Lung (tissue), 13 donors: ENCODE data around the gene TP63. TPM values are rescaled to one million over a fixed set of nuclear protein-coding genes. Genes with fewer than 3 reads are reported as not detected.

ENCODE experiments used
- ATAC-seq: fragments of 200-7000 bp; cut with Tn5 transposase; one replicate; pipeline ENCODE4 v1.9.1; 2020; ENCODE audit warnings: moderate number of reproducible peaks; ENCODE audit not compliant: insufficient read depth, low FRiP score
- DNase-seq, 3 donors: peaks; one replicate each; pipeline ENCODE4 v3.0.0-alpha.2; 2013 to 2017
- H3K27ac ChIP-seq, 2 donors: one replicate each; pipeline ENCODE4 v1.5.1; 2013; ENCODE audit warnings: mild to moderate bottlenecking in 2 of 2, moderate library complexity in 2 of 2, control low read depth in 1 of 2, inconsistent platforms in 1 of 2, low read depth in 1 of 2, low read length in 1 of 2
- H3K27me3 ChIP-seq, 3 donors: one replicate each; pipeline ENCODE4 v1.5.1; 2013; ENCODE audit warnings: low read length in 2 of 3; ENCODE audit not compliant: control insufficient read depth in 3 of 3, insufficient read depth in 3 of 3
- H3K36me3 ChIP-seq, 4 donors: one replicate each; pipeline ENCODE4 v1.5.1; 2013; ENCODE audit warnings: low read length in 4 of 4, mild to moderate bottlenecking in 1 of 4, moderate library complexity in 1 of 4; ENCODE audit not compliant: control insufficient read depth in 4 of 4, insufficient read depth in 4 of 4
- H3K4me1 ChIP-seq, 5 donors: one replicate each; pipeline ENCODE4 v1.5.1; 2013; ENCODE audit warnings: low read length in 5 of 5, mild to moderate bottlenecking in 2 of 5, moderate library complexity in 1 of 5; ENCODE audit not compliant: control insufficient read depth in 5 of 5, insufficient read depth in 5 of 5
- H3K4me3 ChIP-seq: one replicate; pipeline ENCODE4 v1.5.1; 2013; ENCODE audit warnings: mild to moderate bottlenecking, control low read depth, moderate library complexity
- H3K9ac ChIP-seq, 2 donors: one replicate each; pipeline ENCODE4 v1.5.1; 2013; ENCODE audit warnings: low read length in 2 of 2, control low read depth in 1 of 2; ENCODE audit not compliant: insufficient read depth in 1 of 2
- H3K9me3 ChIP-seq, 4 donors: one replicate each; pipeline ENCODE4 v1.5.1; 2013; ENCODE audit warnings: low read length in 3 of 4, mild to moderate bottlenecking in 1 of 4, moderate library complexity in 1 of 4; ENCODE audit not compliant: control insufficient read depth in 4 of 4, insufficient read depth in 3 of 4
- WGBS, 2 donors: extraction: QIAGEN DNeasy Blood & Tissue Kit; methylation state at CpG; one replicate each; pipeline ENCODE4 v1.1.7; 2013; 5-methylcytosine and 5-hydroxymethylcytosine counted together
- polyA plus RNA-seq, 2 donors: library from polyadenylated mRNA; stranded (reverse); fragments of 200-250 nt; gene quantifications; one replicate each; pipeline ENCODE4 v1.2.1, GENCODE V29; 2013
- small RNA-seq: library from RNA; depleted of rRNA; stranded (forward); fragments of <200 nt; gene quantifications from one replicate; pipeline ENCODE3, GENCODE V24; 2014; ENCODE audit warnings: low replicate concordance
- total RNA-seq, 2 donors: library from RNA; depleted of rRNA in 1 of 2; stranded (reverse); fragments of >200 nt in 1 of 2; gene quantifications; one replicate each; pipeline ENCODE4 v1.2.1, GENCODE V29; 2014 to 2021
- TF ChIP-seq, protein P1 (sequence below): IDR thresholded peaks from 2 replicates; pipeline ENCODE4 v1.5.1; 2012; ENCODE audit warnings: mild to moderate bottlenecking; ENCODE audit errors: control extremely low read depth, extremely low read depth
- donor health status: control.
- donor health status: control.
- donor health status: Bipolar disorder and iron deficiency.
- donor health status: healthy.
- donor health status: DM: yes; HTN: yes; CAD: no.

TP63 gene
- total and polyA plus RNA-seq, 4 donors = 1.1 to 12.3 (median 2.7) TPM

DNA sequence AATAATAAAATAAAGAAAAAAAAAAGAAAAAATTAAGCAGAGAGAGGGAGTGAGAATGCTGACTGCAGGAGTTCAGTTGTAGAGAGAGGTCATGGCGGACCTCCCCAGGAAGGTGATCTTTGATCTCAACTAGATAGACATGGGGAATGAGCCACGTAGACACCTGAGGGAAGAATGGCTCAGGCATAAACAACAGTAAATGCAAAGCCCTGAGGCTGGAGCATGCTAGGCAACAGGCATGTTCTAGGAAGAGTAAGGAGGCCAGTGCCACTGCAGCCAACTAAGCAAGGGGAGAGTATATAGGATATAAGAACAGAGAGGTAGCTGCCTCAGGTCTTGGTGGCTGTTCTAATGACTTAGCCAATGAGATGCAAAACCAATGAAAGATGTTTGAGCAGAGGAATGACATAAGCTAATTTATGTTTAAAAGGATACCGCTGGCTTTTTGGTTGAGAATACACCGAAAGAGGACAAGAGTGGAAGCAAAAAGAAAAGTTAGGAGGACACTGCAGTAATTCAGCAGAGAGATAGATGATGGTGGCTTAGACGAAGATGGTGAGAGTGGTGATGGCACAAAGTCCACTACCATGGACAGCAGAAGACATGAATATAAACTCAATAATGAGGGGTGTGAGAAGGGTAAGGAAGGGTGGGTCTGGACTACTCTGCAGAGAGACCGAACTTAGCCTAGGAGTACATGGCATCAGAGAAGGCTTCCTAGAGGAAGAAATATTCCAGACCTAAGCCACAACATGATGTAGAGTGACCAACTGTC is 314.9 kb downstream of the TP63 start:
- Histone ChIP-seq H3K9ac (no peak overlapping the region), H3K36me3 (no peaks in the 10 kb centered on the region), H3K27me3 (no peaks in the 10 kb centered on the region), H3K27ac (no peak overlapping the region), H3K4me1 (no peaks in the 10 kb centered on the region), H3K4me3 (no peak overlapping the region), H3K9me3 (no peaks in the 10 kb centered on the region)
- no peak for DNase-seq
- TF ChIP-seq, protein P1, sequence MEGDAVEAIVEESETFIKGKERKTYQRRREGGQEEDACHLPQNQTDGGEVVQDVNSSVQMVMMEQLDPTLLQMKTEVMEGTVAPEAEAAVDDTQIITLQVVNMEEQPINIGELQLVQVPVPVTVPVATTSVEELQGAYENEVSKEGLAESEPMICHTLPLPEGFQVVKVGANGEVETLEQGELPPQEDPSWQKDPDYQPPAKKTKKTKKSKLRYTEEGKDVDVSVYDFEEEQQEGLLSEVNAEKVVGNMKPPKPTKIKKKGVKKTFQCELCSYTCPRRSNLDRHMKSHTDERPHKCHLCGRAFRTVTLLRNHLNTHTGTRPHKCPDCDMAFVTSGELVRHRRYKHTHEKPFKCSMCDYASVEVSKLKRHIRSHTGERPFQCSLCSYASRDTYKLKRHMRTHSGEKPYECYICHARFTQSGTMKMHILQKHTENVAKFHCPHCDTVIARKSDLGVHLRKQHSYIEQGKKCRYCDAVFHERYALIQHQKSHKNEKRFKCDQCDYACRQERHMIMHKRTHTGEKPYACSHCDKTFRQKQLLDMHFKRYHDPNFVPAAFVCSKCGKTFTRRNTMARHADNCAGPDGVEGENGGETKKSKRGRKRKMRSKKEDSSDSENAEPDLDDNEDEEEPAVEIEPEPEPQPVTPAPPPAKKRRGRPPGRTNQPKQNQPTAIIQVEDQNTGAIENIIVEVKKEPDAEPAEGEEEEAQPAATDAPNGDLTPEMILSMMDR = no peak
- 92 to 94% methylated on average over 6 of the region's 6 CpGs for WGBS, 2 donors
- ATAC-seq = no peak

Small RNA genes within 50 kb of the gene (small RNA-seq; reads per million reads assigned to genes)
- gene AC078809.1 (not detected), gene MIR944 (0.10 reads per million)
